ENCODE data around the gene RRM2. TPM values are rescaled to one million over a fixed set of nuclear protein-coding genes. Genes with fewer than 3 reads are reported as not detected.
"Not testable (repeated sequence)": the region's sequence is repeated elsewhere in the genome, so short reads cannot be mapped to it uniquely, and the experiment has no call there.

The RRM2 gene
- total RNA-seq, 4 donors from 2014 or later, result 0.99 to 9.5 (median 1.8) TPM

- intact Hi-C loops (cut with DNase I; ENCODE audit: low total_unique reads), result no loop called here
- no peak overlapping the region for H3K4me3 ChIP-seq (ENCODE audit: low read depth, poor library complexity, severe bottlenecking)
- 77 to 81% methylated on average over 6 of the region's 6 CpGs for WGBS, 2 donors
- no peak for TF ChIP-seq POLR2A (IDR thresholded peaks at IDR 0.05)
- no peak for TF ChIP-seq CTCF (IDR thresholded peaks at IDR 0.05)
- DNase-seq (ENCODE audit: low spot score in 2 of 2), result no peak
Measured at GRCh38 chr2:10103179-10103578, 19.4 kb upstream of the RRM2 start.

GRCh38 chr2:10104906-10105305, 17.6 kb upstream of the RRM2 start:
- DNase-seq (ENCODE audit: low spot score in 2 of 2); intact Hi-C loops (cut with DNase I; ENCODE audit: low total_unique reads); H3K4me3 ChIP-seq (ENCODE audit: low read depth, poor library complexity, severe bottlenecking): not testable (repeated sequence)

- TF ChIP-seq CTCF (IDR thresholded peaks at IDR 0.05) (no peak), POLR2A (IDR thresholded peaks at IDR 0.05) (no peak)
- no peak overlapping the region for H3K4me3 ChIP-seq (ENCODE audit: low read depth, poor library complexity, severe bottlenecking)
- no peak for DNase-seq (ENCODE audit: low spot score in 2 of 2)
- intact Hi-C loops (cut with DNase I; ENCODE audit: low total_unique reads), result no loop called here
Measured at GRCh38 chr2:10109311-10109710, 13.2 kb upstream of the RRM2 start.

GRCh38 chr2:10119027-10119325, 3.6 kb upstream of the RRM2 start:
- WGBS, 2 donors, result 93 to 95% methylated on average over 3 of the region's 3 CpGs
- DNase-seq (ENCODE audit: low spot score in 2 of 2), result no peak
- TF ChIP-seq CTCF (IDR thresholded peaks at IDR 0.05) (no peak), POLR2A (IDR thresholded peaks at IDR 0.05) (no peak)
- H3K4me3 ChIP-seq (ENCODE audit: low read depth, poor library complexity, severe bottlenecking), result no peak overlapping the region
- intact Hi-C loops (cut with DNase I; ENCODE audit: low total_unique reads), result no loop called here

GRCh38 chr2:10119601-10120157, 2.9 kb upstream of the RRM2 start:
- TF ChIP-seq CTCF (IDR thresholded peaks at IDR 0.05), result no peak
- TF ChIP-seq POLR2A (IDR thresholded peaks at IDR 0.05), result no peak
- DNase-seq (ENCODE audit: low spot score in 2 of 2), result no peak
- WGBS, 2 donors, result 65 to 70% methylated on average over 14 of the region's 14 CpGs
- H3K4me3 ChIP-seq (ENCODE audit: low read depth, poor library complexity, severe bottlenecking), result peak overlapping the region; percentile 29
- intact Hi-C loops (cut with DNase I; ENCODE audit: low total_unique reads), result no loop called here

GRCh38 chr2:10120158-10120876, 2.2 kb upstream of the RRM2 start:
- 0% methylated on average over 50 to 60 of the region's 60 CpGs for WGBS, 2 donors
- peak; percentile 90 to 99 for DNase-seq (ENCODE audit: low spot score in 2 of 2)
- intact Hi-C loops (cut with DNase I; ENCODE audit: low total_unique reads), result no loop called here
- H3K4me3 ChIP-seq (ENCODE audit: low read depth, poor library complexity, severe bottlenecking), result peak overlapping the region; percentile 29
- TF ChIP-seq POLR2A (IDR thresholded peaks at IDR 0.05) (no peak), CTCF (IDR thresholded peaks at IDR 0.05) (no peak)
